Fibroblast of skin of right quadriceps (primary cell): Measurements from ENCODE around the gene FASN.

Source experiments
- DNase-seq: peaks from one replicate; pipeline ENCODE4 v3.0.0-alpha.2; 2013

FASN gene

GRCh38 chr17:82037092-82037888 is 60.7 kb downstream of the FASN start, which contains the start of gene DCXR:
DCXR (minus strand) TSS chr17:82037697; CDS start chr17:82037682, 15 bp downstream.
- peak; percentile 95 for DNase-seq

GRCh38 chr17:82036634-82037091 is 61.4 kb downstream of the FASN start:
- DNase-seq = no peak

- no peak for DNase-seq
Measured at GRCh38 chr17:82035956-82036633, 61.9 kb downstream of the FASN start.

GRCh38 chr17:82035488-82035887 is 62.5 kb downstream of the FASN start:
- no peak for DNase-seq

- no peak for DNase-seq
Measured at GRCh38 chr17:82034371-82035011, 63.5 kb downstream of the FASN start.

GRCh38 chr17:82033359-82034085 is 64.5 kb downstream of the FASN start:
- DNase-seq = no peak

GRCh38 chr17:82031885-82032627 is 66.0 kb downstream of the FASN start:
- no peak for DNase-seq

- DNase-seq = no peak
Measured at GRCh38 chr17:82031303-82031884, 66.6 kb downstream of the FASN start, which contains the start of gene RAC3. RAC3 (plus strand) TSS chr17:82031678; CDS start chr17:82031762, 84 bp downstream.

- DNase-seq = peak; percentile 73
Measured at GRCh38 chr17:82030470-82031302, 67.3 kb downstream of the FASN start.

- DNase-seq = no peak
Measured at GRCh38 chr17:82029990-82030469, 68.0 kb downstream of the FASN start.

GRCh38 chr17:82029391-82029790 is 68.6 kb downstream of the FASN start:
- DNase-seq = no peak

- no peak for DNase-seq
Measured at GRCh38 chr17:82028966-82029365, 69.1 kb downstream of the FASN start.
